ENCODE measurements around the gene GLS. TPM values are rescaled to one million over a fixed set of nuclear protein-coding genes. Genes with fewer than 3 reads are reported as not detected.
A peak's percentile ranks its signal among the peaks of the same experiment; 100 is the strongest.

Gene GLS
- total and polyA plus RNA-seq, 9 of the 15 experiments (the other 6 are each of a cell fraction or from before 2014, with no cell fraction given) = 13.7 to 77.5 (median 48.2) TPM

DNA sequence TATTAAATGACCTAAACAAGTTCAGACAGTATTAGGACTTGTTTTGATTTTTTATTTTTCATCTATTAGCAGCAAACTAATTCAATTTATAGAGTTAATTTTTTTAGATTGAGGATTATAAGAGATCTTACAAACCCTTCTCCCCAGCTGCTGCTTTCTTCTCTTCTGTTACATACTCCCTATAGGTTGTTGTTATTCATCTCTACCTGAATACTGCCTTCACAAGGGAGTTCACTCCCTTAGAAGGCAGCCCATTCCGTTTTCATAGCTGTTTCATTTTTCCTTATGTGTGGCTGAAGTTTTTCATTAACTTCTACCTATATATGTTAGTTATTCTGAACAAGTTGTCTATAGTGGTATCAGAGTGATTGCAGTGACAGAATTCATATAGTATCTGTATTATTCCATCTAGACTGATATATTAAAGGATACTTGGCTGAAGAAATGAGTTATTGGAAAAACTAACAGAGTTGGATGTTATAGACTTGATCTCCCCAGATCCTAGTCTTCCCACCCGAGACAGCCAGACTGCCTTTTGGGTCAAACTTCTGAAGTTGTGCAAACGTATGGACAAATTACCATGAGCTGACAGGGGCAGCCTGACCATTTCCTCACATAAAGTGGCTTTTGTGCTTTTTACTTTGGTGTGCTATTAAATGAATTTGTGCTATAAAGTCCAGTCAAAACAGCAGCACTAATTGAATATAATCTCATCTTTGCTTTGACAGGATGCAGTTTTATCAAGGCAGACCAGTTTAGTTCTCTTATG, 8.7 kb downstream of the GLS start:
- Histone ChIP-seq H3K36me3 (ENCODE audit: control insufficient read depth, insufficient read depth, low read length) (peaks cover 50% of the 10 kb centered on the region; the same call in 1 of the 3 replicates), H3K27ac (ENCODE audit: extremely low read depth, low read depth, low read length) (0 out of 3 replicates have a peak overlapping the region, but pooled peaks have one; percentile 15), H3K9me3 (replicated peaks; ENCODE audit: control insufficient read depth, insufficient read depth, low read depth, low read length) (no peaks in the 10 kb centered on the region), H4K20me1 (replicated peaks; ENCODE audit: control insufficient read depth, insufficient read depth, low read length) (no peaks in the 10 kb centered on the region), H3K27me3 (ENCODE audit: control insufficient read depth in 2 of 2, insufficient read depth in 2 of 2, low read length in 2 of 2) (no peaks in the 10 kb centered on the region), H2AFZ (ENCODE audit: low read depth, low read length) (no peak overlapping the region), H3K9ac (ENCODE audit: insufficient read depth in 1 of 2, low read depth in 2 of 2, low read length in 2 of 2) (no peak overlapping the region), H3K79me2 (ENCODE audit: control insufficient read depth, insufficient read depth, low read length) (peaks cover 99% of the 10 kb centered on the region), H3K4me3 (no peak overlapping the region), H3K4me2 (ENCODE audit: insufficient read depth, low read length) (no peak overlapping the region), H3K9me1 (ENCODE audit: control insufficient read depth, insufficient read depth, low read length) (no peaks in the 10 kb centered on the region), H3K4me1 (replicated peaks in 1 of 2; ENCODE audit: control insufficient read depth in 2 of 2, insufficient read depth in 2 of 2, low read length in 2 of 2) (peaks cover 0 to 4% of the 10 kb centered on the region in 2 experiments; a peak in 3 of 5 replicates)
- ATAC-seq (peak; percentile 25), DNase-seq (ENCODE audit: extremely low read depth in 1 of 4, low spot score in 3 of 4) (no peak), FAIRE-seq (no peak)
- intact Hi-C loops (cut with micrococcal nuclease) (no loop called here), in situ Hi-C loops (cut with MboI) (no loop called here)
- 63% methylated on average over 3 of the region's 3 CpGs for WGBS (ENCODE audit: insufficient coverage, low coverage, missing lambda C conversion rate)
- ChIA-PET CTCF (ENCODE audit: low intra/inter-chr PET ratio) (no interaction called here), POLR2A (interaction anchor here (1.6 kb wide), 1 partner anchor 8 kb away, joined by 11 read pairs; the partner anchor contains the start of gene GLS)
- no peak for TF ChIP-seq NBN (IDR thresholded peaks at IDR 0.05; ENCODE audit: low read depth)
- TF ChIP-seq NFE2 (IDR thresholded peaks at IDR 0.05; ENCODE audit: low read depth) = no peak
- TF ChIP-seq CLOCK (CRISPR knock-in tag; IDR thresholded peaks at IDR 0.05; ENCODE audit: borderline replicate concordance) = no peak
- no peak for TF ChIP-seq SP2 (IDR thresholded peaks at IDR 0.05; ENCODE audit: extremely low read depth, low read depth, low read length, poor library complexity, severe bottlenecking)
- BruUV-seq (replicated peaks) = no TSS peak

Measured in K562 (cell line).